Spleen (tissue), 7 donors: ENCODE measurements around the gene NTN4.

ENCODE experiments used
- CTCF ChIP-seq, 11 experiments: fragments of 200-600 bp in 7 of 11; fragments of 450-650 bp in 4 of 11; sonication (generic) in 4 of 11; IDR thresholded peaks in 8 of 11; conservative IDR thresholded peaks in 3 of 11; 1 replicate in 7 of 11; 2 replicates in 4 of 11; pipeline versions ENCODE4 v1.4.0 to v1.8.0; 2016 to 2021; ENCODE audit warnings: antibody characterized with exemption in 11 of 11, inconsistent platforms in 4 of 11, mild to moderate bottlenecking in 1 of 11
- POLR2AphosphoS5 ChIP-seq, 3 donors: sonication (generic); formaldehyde crosslinking; IDR thresholded peaks; one replicate each; pipeline ENCODE4 v1.5.1; 2017; ENCODE audit warnings: antibody characterized with exemption in 3 of 3
- donor health status: DM: no; HTN: no; CAD: no; lungs with moderate emphysema.
- donor health status: DM: no; HTN: no; CAD: no.
- donor health status: DM: no; HTN: no; CAD: no.

- TF ChIP-seq CTCF (IDR thresholded peaks at IDR 0.05 in 8 of 11, conservative IDR thresholded peaks at IDR 0.05 in 3 of 11) = no peak
- no peak for TF ChIP-seq POLR2AphosphoS5 (IDR thresholded peaks at IDR 0.05)
Observed at GRCh38 chr12:95796225-95796981, 5.8 kb upstream of the NTN4 start.
